Hematopoietic multipotent progenitor cell treated with erythropoietin and hydrocortisone succinate and interleukin-3 and kit ligand, for 8 days (in vitro differentiated cells): ENCODE results near the gene CDK9.
A peak's percentile ranks its signal among the peaks of the same experiment; 100 is the strongest.
"Not testable (repeated sequence)": the region's sequence is repeated elsewhere in the genome, so short reads cannot be mapped to it uniquely, and the experiment has no call there.

Experiments used
- DNase-seq: peaks from one replicate; pipeline ENCODE4 v3.0.0-alpha.2; 2015

Gene CDK9

GRCh38 chr9:127785933-127786772 lies at the start of gene CDK9:
TSS of gene CDK9 (plus strand) at chr9:127786034. CDS start at chr9:127786149, 115 bp downstream.
- DNase-seq: peak; percentile 87

- DNase-seq: no peak
Measured at GRCh38 chr9:127738666-127739065, 47.2 kb upstream of the CDK9 start.

- no peak for DNase-seq
Measured at GRCh38 chr9:127739614-127740330, 46.1 kb upstream of the CDK9 start.

GRCh38 chr9:127741831-127742434 lies 43.9 kb upstream of the CDK9 start:
- DNase-seq: no peak

- peak; percentile 36 for DNase-seq
Measured at GRCh38 chr9:127742435-127743088, 43.3 kb upstream of the CDK9 start.

GRCh38 chr9:127744398-127745110 lies 41.3 kb upstream of the CDK9 start:
- no peak for DNase-seq

- DNase-seq: no peak
Measured at GRCh38 chr9:127746959-127747569, 38.8 kb upstream of the CDK9 start.

GRCh38 chr9:127749090-127749787 lies 36.6 kb upstream of the CDK9 start:
- no peak for DNase-seq

- no peak for DNase-seq
Measured at GRCh38 chr9:127751269-127752054, 34.4 kb upstream of the CDK9 start.

- no peak for DNase-seq
Measured at GRCh38 chr9:127753148-127753547, 32.7 kb upstream of the CDK9 start.

- DNase-seq: no peak
Measured at GRCh38 chr9:127753622-127754021, 32.2 kb upstream of the CDK9 start.

- DNase-seq: no peak
Measured at GRCh38 chr9:127754099-127755060, 31.5 kb upstream of the CDK9 start.

- DNase-seq: no peak
Measured at GRCh38 chr9:127755061-127756060, 30.5 kb upstream of the CDK9 start.

GRCh38 chr9:127756233-127756632 lies 29.6 kb upstream of the CDK9 start:
- no peak for DNase-seq

GRCh38 chr9:127756776-127757175 lies 29.1 kb upstream of the CDK9 start:
- not testable (repeated sequence) for DNase-seq

GRCh38 chr9:127758843-127759242 lies 27.0 kb upstream of the CDK9 start:
- DNase-seq: no peak

GRCh38 chr9:127761061-127761460 lies 24.8 kb upstream of the CDK9 start:
- DNase-seq: no peak

- no peak for DNase-seq
Measured at GRCh38 chr9:127761491-127761956, 24.3 kb upstream of the CDK9 start.
